Activated CD8-positive, alpha-beta memory T cell treated with anti-CD3 and anti-CD28 coated beads for 48 hours (primary cell): ENCODE results near the gene RPUSD1.
"Not testable (repeated sequence)": the region's sequence is repeated elsewhere in the genome, so short reads cannot be mapped to it uniquely, and the experiment has no call there.

Experiments
- DNase-seq, 3 experiments: peaks; one replicate each; pipeline ENCODE4 v3.0.0-alpha.2; 2020; ENCODE audit warnings: low read depth in 2 of 3, low spot score in 2 of 3

Gene RPUSD1

DNA sequence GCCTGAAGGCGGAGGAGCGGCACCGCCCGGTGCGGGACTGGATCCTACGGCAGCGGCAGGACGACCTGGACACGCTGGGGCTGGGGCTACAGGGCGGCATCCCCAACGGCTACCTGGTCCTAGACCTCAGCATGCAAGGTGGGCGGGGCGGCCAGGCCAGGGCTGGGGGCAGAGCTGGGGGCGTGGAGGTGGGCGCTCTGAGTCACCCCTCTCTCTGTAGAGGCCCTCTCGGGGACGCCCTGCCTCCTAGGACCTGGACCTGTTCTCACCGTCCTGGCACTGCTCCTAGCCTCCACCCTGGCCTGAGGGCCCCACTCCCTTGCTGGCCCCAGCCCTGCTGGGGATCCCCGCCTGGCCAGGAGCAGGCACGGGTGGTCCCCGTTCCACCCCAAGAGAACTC, 19.8 kb downstream of the RPUSD1 start:
- DNase-seq: no peak

DNA sequence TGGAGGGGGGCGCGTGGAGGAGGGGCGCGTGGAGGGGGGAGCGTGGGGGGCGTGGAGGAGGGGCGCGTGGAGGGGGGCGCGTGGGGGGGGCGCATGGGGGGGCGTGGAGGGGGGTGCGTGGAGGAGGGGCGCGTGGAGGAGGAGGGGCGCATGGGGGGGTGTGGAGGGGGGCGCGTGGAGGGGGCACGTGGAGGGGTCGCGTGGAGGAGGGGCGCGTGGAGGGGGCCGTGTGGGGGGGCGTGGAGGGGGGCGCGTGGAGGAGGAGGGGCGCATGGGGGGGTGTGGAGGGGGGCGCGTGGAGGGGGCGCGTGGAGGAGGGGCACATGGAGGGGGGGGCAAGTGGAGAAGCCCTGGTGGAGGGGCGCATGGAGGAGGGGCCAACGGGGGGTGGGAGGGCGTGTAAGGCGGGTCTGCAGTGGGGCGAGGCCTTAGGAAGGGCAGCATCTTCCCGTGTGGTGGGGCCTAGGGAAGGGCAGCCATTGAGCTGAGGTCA, 20.4 kb downstream of the RPUSD1 start:
- no peak for DNase-seq

DNA sequence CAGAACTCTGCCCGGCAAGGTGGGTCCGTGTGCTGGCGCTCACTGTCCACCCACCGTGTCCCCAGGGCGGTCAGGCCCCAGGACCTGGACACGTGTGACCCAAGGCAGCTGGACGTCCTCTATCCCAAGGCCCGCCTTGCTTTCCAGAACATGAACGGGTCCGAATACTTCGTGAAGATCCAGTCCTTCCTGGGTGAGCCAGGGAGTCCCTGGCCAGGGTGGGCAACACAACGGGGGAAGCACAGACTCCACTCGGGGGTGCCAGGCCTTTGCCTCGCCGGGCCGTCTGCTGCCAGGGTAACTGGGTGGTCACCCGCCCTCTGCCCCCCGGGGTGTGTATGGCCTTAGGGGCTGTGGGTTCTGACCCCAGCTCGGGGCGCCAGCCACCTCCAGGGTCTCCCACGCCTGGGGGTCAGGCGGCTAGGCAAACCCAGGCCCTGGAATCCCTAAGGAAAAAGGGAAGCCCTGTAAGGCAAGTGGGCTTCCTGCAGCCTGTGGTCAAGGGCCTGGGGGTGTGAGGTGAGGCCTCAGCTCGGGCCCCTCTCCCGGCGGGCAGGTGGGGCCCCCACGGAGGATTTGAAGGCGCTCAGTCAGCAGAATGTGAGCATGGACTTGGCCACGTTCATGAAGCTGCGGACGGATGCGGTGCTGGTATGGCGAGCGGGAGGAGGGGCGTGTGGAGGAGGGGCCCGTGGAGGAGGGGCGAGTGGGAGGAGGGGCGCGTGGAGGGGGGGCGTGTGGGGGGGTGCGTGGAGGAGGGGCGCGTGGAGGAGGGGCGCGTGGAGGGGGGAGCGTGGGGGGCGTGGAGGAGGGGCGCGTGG, 21.2 kb downstream of the RPUSD1 start:
- no peak for DNase-seq

DNA sequence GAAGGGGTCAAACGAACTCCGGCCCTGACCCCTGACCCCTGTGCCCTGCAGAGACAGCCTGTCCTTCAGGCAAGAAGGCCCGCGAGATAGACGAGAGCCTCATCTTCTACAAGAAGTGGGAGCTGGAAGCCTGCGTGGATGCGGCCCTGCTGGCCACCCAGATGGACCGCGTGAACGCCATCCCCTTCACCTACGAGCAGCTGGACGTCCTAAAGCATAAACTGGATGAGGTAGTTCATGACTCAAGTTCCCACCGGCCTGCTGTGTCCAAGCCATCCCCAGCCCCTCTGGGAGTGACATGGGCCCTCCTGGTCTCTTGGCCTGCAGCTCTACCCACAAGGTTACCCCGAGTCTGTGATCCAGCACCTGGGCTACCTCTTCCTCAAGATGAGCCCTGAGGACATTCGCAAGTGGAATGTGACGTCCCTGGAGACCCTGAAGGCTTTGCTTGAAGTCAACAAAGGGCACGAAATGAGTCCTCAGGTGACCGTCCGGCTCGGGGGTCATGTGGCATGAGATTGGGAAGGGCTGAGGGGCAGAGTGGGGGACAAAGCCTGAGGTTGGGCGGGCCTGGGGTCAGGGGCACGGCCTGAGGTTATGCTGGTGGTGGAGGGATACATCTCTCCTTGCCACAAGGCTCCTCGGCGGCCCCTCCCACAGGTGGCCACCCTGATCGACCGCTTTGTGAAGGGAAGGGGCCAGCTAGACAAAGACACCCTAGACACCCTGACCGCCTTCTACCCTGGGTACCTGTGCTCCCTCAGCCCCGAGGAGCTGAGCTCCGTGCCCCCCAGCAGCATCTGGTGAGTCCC, 22.0 kb downstream of the RPUSD1 start:
- DNase-seq: no peak

DNA sequence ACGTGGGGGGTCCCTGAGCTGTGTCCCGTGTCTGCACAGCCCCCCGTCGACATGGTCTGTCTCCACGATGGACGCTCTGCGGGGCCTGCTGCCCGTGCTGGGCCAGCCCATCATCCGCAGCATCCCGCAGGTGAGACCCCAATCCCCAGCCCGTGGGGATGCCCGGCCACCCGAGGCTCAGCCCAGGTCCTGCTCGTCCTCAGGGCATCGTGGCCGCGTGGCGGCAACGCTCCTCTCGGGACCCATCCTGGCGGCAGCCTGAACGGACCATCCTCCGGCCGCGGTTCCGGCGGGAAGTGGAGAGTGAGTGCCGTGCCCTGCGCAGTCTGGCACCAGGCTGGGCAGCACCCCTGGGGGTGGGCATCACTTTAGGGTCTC, 22.7 kb downstream of the RPUSD1 start:
- no peak for DNase-seq

DNA sequence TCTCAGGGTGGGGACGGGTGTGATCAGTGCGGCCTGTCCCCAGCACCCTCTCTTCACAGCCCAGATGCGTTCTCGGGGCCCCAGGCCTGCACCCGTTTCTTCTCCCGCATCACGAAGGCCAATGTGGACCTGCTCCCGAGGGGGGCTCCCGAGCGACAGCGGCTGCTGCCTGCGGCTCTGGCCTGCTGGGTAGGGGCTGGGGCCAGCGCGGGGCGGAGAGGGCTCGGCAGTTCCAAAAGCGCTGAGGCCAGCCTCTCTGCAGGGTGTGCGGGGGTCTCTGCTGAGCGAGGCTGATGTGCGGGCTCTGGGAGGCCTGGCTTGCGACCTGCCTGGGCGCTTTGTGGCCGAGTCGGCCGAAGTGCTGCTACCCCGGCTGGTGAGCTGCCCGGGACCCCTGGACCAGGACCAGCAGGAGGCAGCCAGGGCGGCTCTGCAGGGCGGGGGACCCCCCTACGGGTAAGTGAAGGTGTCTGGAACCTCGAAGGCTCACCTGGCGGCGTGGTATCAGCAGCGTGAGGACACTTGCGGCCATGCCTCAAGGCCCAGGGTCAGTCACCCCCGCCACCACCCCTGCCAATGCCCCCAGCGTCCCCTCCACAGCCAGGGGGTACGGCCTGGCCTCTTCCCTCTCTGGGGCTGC, 23.2 kb downstream of the RPUSD1 start:
- no peak for DNase-seq

DNA sequence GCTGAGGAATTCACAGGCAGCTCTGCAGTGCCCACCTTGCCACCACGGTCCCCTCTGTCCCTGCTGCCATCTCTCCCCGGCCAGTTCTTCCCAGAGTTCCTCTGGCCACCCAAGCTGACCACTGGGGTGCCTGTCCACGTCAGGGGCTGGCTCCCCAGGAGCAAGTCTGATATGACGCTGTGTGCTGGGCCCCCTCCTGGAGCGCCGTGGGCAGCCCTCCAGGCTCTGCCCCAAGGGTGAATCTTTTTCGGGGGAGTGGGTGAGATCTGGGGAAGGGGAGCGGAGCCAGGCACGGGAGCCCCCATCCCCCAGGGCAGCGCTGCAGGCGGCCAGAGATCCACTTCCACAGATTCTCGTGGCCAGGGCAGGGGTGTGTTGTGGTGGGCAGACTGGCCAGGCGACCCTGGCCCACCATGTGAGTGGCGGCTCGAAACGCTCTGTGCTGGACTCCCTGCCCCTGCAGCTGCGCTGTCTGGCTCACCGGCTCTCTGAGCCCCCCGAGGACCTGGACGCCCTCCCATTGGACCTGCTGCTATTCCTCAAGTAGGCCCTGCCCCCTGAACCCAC, 23.9 kb downstream of the RPUSD1 start:
- DNase-seq: no peak

DNA sequence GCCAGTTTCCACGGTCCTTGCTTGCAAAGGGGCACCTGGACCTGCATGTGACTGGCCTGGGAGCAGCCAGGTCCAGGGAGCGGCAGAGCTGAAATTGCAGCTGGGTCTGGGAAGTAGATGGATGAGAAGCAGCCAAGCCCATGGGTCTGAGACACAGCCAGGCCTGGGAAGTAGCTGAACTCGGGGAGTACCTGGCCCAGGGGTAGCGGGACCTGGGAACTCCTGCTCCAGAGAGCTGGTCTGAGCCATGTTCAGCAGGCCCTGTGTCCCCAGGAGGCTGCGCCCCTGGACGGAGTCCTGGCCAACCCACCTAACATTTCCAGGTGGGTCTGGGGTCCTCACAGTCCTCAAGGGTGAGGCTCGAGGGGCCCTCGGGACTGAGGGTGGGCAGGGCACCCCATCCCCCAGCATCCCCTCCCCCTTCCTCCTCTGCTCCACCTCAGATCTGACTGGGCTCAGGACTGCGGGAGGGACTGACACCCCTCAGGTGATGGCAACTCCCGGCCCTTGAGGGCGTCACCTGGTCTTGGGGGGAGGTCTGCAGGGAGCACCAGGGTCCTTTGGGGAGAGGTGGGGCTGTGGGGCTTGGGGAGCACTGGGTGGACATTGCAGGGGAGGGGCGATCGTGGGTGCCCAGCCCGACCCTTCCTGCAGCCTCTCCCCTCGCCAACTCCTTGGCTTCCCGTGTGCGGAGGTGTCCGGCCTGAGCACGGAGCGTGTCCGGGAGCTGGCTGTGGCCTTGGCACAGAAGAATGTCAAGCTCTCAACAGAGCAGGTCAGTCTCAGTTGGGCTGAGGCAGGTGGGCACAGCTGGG, 24.6 kb downstream of the RPUSD1 start:
- no peak for DNase-seq

DNA sequence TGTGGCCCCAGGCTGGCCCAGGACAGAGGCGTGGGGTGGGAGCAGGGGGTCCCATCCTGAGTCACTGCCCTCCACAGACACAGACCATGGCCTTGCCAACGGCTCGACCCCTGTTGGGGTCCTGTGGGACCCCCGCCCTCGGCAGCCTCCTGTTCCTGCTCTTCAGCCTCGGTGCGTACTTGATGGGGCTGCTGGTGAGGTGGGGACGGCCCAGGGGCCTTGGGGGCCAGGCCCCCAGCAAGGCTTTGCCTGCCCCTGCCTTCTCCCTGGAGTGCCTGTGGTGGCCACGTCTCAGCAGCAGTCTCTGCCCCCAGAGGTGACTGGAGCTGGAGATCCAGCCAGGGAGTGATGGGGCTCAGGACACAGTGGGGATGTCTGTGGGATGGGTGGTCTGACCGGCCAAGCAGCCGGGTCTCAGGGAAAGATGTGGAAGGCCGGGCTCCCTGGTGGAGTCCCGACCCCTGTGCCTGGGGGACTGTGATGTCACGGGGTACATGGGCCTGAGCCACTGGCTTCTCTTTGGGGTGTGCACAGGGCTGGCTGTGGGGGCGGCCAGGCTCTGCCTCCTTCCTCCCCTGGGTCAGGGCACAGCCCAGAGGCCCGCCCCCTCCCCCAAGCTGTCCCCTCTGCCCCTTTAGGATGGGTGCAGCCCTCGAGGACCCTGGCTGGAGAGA, 25.4 kb downstream of the RPUSD1 start:
- DNase-seq: no peak

DNA sequence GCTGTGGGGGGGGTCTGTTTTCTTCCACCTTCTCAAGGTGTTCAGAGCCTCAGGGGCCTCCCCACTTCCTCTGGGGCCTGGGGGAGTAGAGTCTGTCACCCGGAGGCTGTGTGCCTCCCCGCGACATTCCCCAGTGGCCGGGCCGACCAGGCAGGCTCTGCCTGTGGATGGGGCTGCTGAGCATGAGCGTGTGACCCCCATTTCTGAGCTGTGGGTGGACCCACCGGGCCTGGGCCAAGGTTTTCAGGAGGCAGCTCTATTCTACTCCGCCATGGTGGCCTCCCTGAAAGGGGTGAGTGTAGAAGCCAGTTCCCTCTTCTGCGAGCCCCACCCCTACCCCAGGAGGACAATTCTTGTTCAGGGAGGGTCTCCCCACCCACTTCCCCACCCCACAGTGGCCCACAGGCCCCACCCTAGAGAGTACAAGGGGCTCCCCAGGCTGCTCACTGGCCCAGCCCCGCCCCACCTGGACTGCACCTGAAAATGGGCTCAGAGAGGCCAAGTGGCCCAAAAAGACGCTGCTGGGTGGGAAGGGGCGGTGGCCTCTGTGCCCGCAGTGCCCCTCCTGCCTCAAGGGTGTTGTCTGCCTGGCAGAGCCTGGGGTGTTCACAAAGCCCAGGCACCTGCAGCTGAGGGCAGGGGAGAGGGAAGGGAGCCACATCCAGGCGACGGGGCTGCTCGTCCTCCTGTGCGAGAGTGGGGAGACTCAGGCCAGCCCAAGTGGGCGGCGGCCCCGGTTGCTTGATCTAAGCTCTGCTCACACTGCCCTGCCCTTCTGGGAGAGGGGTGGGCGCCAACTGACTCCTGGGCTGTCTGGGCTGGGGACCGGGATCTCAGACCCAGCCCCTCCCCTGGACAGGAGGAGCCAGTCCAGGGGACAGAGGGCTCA, 26.3 kb downstream of the RPUSD1 start:
- no peak for DNase-seq

DNA sequence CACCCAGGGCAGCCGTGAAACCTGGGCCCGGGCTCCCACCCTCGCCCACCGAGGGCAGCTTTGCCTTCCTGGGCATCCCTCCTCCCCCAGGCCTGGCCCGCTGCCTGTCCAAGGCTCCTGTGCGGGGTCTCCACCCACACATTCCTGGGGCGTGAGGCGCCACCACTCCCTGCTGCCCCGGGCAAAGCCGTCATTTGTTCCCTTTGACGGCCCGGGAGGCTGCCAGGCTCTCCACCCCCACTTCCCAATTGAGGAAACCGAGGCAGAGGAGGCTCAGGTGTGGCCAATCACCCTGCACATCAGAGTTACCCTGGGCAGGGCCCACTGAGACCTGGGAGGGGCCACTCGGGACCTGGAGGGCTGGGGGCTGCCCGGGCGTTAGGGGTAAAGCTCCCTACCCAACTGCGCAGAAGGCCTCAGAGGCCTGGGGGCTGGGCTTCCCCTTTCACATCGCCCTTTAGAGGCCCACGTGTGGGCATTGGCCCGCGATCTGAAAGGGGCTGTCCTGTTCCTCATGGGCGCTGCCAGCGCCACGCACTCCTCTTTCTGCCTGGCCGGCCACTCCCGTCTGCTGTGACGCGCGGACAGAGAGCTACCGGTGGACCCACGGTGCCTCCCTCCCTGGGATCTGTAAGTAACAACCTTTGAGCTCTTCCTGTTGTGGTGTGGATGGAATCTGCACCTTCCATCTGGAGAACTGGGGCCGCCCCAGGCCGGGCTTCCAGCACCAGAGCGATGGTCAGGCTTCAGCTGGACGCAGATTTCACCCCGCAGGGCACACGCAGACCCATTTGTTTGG, 27.4 kb downstream of the RPUSD1 start, which contains the start of gene MSLN:
Gene MSLN, plus strand, starts transcription at position 190 of the 799 bp plus-strand sequence. CDS start 1,947 bp downstream, outside the sequence.
- DNase-seq: no peak

DNA sequence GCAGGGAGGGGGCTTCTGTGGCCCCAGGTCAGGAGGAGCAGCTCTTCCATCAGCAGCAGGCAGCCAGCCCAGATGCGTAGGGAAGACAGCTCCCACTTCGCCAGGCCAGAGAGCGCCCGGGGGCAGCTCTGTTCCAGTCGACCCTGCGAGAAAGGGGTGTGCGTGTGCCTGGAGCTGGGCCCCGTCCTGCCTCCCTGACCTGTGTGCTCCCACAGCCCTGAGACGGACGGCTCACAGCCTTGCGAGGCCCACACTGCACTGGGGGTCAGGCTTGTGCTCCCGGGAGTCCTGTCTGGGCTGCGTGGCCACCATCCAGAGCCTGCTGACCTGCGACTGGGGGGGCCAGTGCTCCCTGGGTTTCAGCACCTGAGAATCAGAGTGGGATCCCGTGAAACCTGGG, 28.1 kb downstream of the RPUSD1 start:
- no peak for DNase-seq

DNA sequence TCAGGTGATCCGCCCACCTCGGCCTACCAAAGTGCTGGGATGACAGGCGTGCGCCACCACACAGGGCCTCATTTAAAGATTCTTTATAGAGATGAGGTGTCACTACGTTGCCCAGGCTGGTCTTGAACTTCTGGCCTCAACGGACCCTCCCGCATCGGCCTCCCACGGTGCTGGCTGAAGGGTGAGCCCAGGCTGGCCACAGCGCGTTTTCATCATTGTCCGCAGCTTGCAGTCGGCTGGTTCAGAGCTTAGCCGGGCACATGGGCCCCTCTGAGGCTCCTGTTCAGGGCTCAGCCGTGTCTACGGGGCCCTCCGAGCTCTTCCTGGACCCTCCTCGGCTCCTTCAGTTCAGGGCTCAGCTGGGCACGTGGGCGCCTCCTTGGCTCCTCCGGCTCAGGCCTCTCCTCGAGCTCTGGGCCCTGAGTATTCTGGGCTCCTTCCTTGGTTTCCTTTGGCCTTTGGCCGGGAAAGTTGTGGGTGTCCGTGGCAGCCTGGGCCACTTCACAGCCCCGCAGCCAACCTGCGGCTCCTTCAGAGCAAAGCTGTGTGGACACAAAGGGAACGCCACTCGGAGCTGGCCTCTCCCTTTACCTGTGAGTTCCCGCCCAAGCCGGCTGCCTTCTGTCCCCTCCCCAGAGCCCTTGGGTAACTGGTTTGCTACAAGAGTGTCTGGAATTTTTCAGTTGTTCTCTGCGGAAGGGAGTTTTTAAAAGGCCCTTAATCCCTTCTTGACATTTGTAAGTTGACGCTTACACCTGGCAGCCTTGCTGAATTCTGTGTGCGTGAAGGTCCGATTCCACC, 28.9 kb downstream of the RPUSD1 start:
- DNase-seq: no peak

DNA sequence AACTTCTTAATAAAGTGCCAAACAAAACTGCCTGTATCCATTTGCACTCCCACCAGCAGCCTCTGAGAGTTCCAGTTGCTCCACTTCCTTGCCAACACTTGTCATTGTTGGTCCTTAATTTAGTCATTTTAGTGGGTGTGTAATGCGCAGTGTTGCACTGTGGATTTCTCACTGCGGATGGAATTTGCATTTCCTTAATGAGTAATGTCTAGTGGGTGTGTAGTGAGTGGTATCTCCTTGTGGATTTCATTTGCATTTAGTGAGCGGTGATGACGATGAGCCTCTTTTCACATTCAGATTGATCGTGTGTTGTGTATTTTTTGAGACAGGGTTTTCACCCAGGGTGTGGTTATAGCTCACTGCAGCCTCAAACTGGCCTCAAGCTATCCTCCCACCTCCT, 31.8 kb downstream of the RPUSD1 start:
- DNase-seq: no peak

DNA sequence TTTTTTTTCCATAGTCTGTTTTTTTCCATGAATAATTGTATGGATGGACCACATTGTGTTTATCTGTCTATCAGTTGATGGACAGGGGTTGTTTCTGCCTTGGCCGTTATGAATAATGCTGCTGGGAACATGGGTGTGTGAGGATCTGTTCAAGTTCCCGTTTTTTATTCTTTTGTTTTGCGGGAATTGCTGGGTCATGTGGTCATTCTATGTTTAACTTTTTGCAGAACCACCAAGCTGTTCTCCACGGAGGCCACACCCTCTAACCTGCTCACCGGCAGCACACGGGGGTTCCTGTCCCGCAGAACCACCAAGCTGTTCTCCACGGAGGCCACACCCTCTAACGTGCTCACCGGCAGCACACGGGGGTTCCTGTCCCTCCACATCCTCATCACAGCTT, 33.5 kb downstream of the RPUSD1 start:
- no peak for DNase-seq

DNA sequence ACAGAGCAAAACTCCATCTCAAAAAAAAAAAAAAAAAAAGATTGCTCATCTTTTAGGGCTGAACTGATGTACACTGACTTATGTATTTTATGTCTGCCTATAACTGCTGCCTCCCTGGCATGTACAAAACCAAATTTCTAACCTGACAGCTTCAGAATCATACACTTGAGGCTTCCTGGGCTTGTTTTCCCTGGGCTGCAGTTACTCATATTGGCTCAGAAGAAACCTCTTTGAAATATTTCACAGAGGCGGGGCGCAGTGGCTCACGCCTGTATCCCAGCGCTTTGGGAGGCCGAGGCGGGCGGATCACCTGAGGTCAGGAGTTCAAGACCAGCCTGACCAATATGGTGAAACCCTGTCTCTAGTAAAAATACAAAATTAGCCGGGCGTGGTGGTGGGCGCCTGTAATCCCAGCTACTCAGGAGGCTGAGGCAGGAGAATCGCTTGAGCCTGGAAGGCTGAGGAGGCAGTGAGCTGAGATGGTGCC, 34.0 kb downstream of the RPUSD1 start:
- DNase-seq: not testable (repeated sequence)

DNA sequence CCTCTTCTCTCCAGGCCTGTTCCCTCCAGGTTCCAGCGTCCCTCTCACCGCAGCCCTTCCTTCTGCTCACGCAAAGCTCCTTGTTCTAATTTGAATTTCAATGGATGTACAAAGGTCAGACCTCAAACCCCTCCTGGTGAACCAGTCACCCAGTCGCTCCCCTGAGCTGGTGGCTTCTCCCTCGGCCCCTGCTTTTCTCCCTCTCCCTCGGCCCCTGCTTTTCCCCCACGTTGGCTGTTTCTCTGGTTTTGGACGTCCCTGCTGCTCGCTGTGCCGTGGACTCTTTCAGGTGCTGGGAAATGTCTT, 36.2 kb downstream of the RPUSD1 start:
- no peak for DNase-seq
